ENCODE results near the gene CALY.
"Not testable (repeated sequence)": the region's sequence is repeated elsewhere in the genome, so short reads cannot be mapped to it uniquely, and the experiment has no call there.

Gene CALY

GRCh38 chr10:133336577-133337369 is at the start of gene CALY:
CALY (minus strand) TSS chr10:133336896; CDS start chr10:133328989, 7,907 bp downstream.
- peak; percentile 90 to 92 for DNase-seq

GRCh38 chr10:133385214-133385613 is 48.5 kb upstream of the CALY start:
- no peak for DNase-seq

GRCh38 chr10:133384071-133384470 is 47.4 kb upstream of the CALY start:
- no peak for DNase-seq

- DNase-seq = no peak
These were observed 46.9 kb upstream of the CALY start for GRCh38 chr10:133383551-133383950.

- no peak for DNase-seq
These were observed 44.3 kb upstream of the CALY start for GRCh38 chr10:133381036-133381435.

GRCh38 chr10:133379801-133380666 is 43.3 kb upstream of the CALY start:
- DNase-seq = no peak

- peak; percentile 68 for DNase-seq
These were observed 42.6 kb upstream of the CALY start, which contains the start of gene PAOX for GRCh38 chr10:133379152-133379800. PAOX (plus strand) TSS chr10:133379262; CDS start chr10:133379317, 55 bp downstream.

- peak; percentile 51 to 57 for DNase-seq
These were observed 41.8 kb upstream of the CALY start for GRCh38 chr10:133378251-133379096.

GRCh38 chr10:133377818-133378250 is 41.1 kb upstream of the CALY start:
- no peak for DNase-seq

GRCh38 chr10:133377025-133377817 is 40.5 kb upstream of the CALY start:
- no peak for DNase-seq

- not testable (repeated sequence) for DNase-seq
These were observed 39.5 kb upstream of the CALY start for GRCh38 chr10:133376183-133376582.

GRCh38 chr10:133375357-133376115 is 38.8 kb upstream of the CALY start:
- no peak for DNase-seq

GRCh38 chr10:133373174-133374090 is 36.7 kb upstream of the CALY start, which contains the start of gene ECHS1:
ECHS1 (minus strand) TSS chr10:133373354; CDS start chr10:133373333, 21 bp downstream.
- DNase-seq = peak; percentile 93 to 94

GRCh38 chr10:133372507-133372906 is 35.8 kb upstream of the CALY start:
- DNase-seq = no peak

- DNase-seq = no peak
These were observed 33.5 kb upstream of the CALY start for GRCh38 chr10:133370030-133370786.

- no peak for DNase-seq
These were observed 31.5 kb upstream of the CALY start for GRCh38 chr10:133368153-133368552.

- not testable (repeated sequence) for DNase-seq
These were observed 30.8 kb upstream of the CALY start for GRCh38 chr10:133367461-133367860.

- DNase-seq = no peak
These were observed 30.1 kb upstream of the CALY start for GRCh38 chr10:133366751-133367150.

- no peak for DNase-seq
These were observed 29.4 kb upstream of the CALY start for GRCh38 chr10:133366130-133366478.

All from CD4-positive, alpha-beta T cell treated with Interleukin-1 beta for 1 hour (primary cell).